ENCODE data around the gene PDIK1L. TPM values are rescaled to one million over a fixed set of nuclear protein-coding genes. Genes with fewer than 3 reads are reported as not detected.
A peak's percentile ranks its signal among the peaks of the same experiment; 100 is the strongest.

The PDIK1L gene
- total and polyA plus RNA-seq, 9 of the 15 experiments (the other 6 are each of a cell fraction or from before 2014, with no cell fraction given) = 12.8 to 30.2 (median 21.5) TPM

- Histone ChIP-seq H3K79me2 (ENCODE audit: control insufficient read depth, insufficient read depth, low read length) (no peaks in the 10 kb centered on the region), H3K27ac (ENCODE audit: extremely low read depth, low read depth, low read length) (peak overlapping the region; percentile 7; the same call in 2 of the 3 replicates), H3K4me1 (replicated peaks in 1 of 2; ENCODE audit: control insufficient read depth in 2 of 2, insufficient read depth in 2 of 2, low read length in 2 of 2) (peaks cover 20 to 45% of the 10 kb centered on the region in 2 experiments), H3K9me3 (replicated peaks; ENCODE audit: control insufficient read depth, insufficient read depth, low read depth, low read length) (no peaks in the 10 kb centered on the region), H3K36me3 (ENCODE audit: control insufficient read depth, insufficient read depth, low read length) (no peaks in the 10 kb centered on the region), H3K9ac (ENCODE audit: insufficient read depth in 1 of 2, low read depth in 2 of 2, low read length in 2 of 2) (peak overlapping the region; percentile 41 to 80), H4K20me1 (replicated peaks; ENCODE audit: control insufficient read depth, insufficient read depth, low read length) (no peaks in the 10 kb centered on the region), H3K9me1 (ENCODE audit: control insufficient read depth, insufficient read depth, low read length) (no peaks in the 10 kb centered on the region), H3K27me3 (ENCODE audit: control insufficient read depth in 2 of 2, insufficient read depth in 2 of 2, low read length in 2 of 2) (no peaks in the 10 kb centered on the region), H3K4me3 (no peak overlapping the region), H2AFZ (ENCODE audit: low read depth, low read length) (peak overlapping the region; percentile 93), H3K4me2 (ENCODE audit: insufficient read depth, low read length) (peak overlapping the region; percentile 50)
- TSS peak; percentile 43 for BruUV-seq (replicated peaks)
- ChIA-PET POLR2A (interaction anchor here (0.6 to 1.7 kb wide), 9 partner anchors 9 to 266 kb away, joined by 3 to 5 read pairs (median 3); partner anchors contain the start of gene SH3BGRL3), CTCF (ENCODE audit: low intra/inter-chr PET ratio) (interaction anchor here (1.4 kb wide), 1 partner anchor 11 kb away, joined by 5 read pairs; no protein-coding TSS in a partner anchor)
- ATAC-seq (peak; percentile 52), DNase-seq (ENCODE audit: extremely low read depth in 1 of 4, low spot score in 3 of 4) (peak in 3 of 4 experiments; percentile 46 to 61 (median 55)), FAIRE-seq (no peak)
- in situ Hi-C loops (cut with MboI) (no loop called here), intact Hi-C loops (cut with micrococcal nuclease) (no loop called here)
- 29% methylated on average over 11 of the region's 11 CpGs for WGBS (ENCODE audit: insufficient coverage, low coverage, missing lambda C conversion rate)
- TF ChIP-seq OTX1 (CRISPR knock-in tag; IDR thresholded peaks at IDR 0.05) (0 out of 2 replicates have a peak, but pooled peaks have one; percentile 42), ATF3 (IDR thresholded peaks at IDR 0.05) (no peak), ATF3 (CRISPR knock-in tag; conservative IDR thresholded peaks at IDR 0.05) (0 out of 2 replicates have a peak, but pooled peaks have one; percentile 21), TBL1XR1 (IDR thresholded peaks at IDR 0.05; ENCODE audit: low read length in 2 of 2) (no peak), SMC3 (conservative IDR thresholded peaks at IDR 0.05; ENCODE audit: insufficient read depth, low read depth, low read length) (no peak), PRDM10 (IDR thresholded peaks at IDR 0.05; ENCODE audit: partially characterized antibody) (no peak), ZNF133 (CRISPR knock-in tag; IDR thresholded peaks at IDR 0.05) (peak; percentile 51; the same call in 1 of the 2 replicates), ZBTB5 (IDR thresholded peaks at IDR 0.05) (no peak), L3MBTL2 (IDR thresholded peaks at IDR 0.05) (peak; percentile 57), ATF1 (CRISPR knock-in tag; IDR thresholded peaks at IDR 0.05) (no peak), ATF1 (tag; IDR thresholded peaks at IDR 0.05) (peak; percentile 86), ZNF785 (CRISPR knock-in tag; IDR thresholded peaks at IDR 0.05) (0 out of 2 replicates have a peak, but pooled peaks have one; percentile 35), KDM5B (IDR thresholded peaks at IDR 0.05; ENCODE audit: insufficient replicate concordance, low read depth, low read length) (peak; percentile 39), TFE3 (CRISPR knock-in tag; IDR thresholded peaks at IDR 0.05) (0 out of 2 replicates have a peak, but pooled peaks have one; percentile 4)
These were observed 17.5 kb upstream of the PDIK1L start for GRCh38 chr1:26094076-26094669.
